HG03457 (cell line): Measurements from ENCODE around the gene TRPM4.
"Not testable (repeated sequence)": the region's sequence is repeated elsewhere in the genome, so short reads cannot be mapped to it uniquely, and the experiment has no call there.

ENCODE experiments used
- ATAC-seq: cut with Tn5 transposase; IDR thresholded peaks from one replicate; pipeline ENCODE4 v1.9.1; 2021; ENCODE audit warnings: moderate number of reproducible peaks; ENCODE audit not compliant: unreplicated experiment

Gene TRPM4

GRCh38 chr19:49224441-49224840 is 66.8 kb downstream of the TRPM4 start:
- ATAC-seq: not testable (repeated sequence)

- no peak for ATAC-seq
These were observed 67.3 kb downstream of the TRPM4 start for GRCh38 chr19:49224879-49225278.

- ATAC-seq: no peak
These were observed 71.8 kb downstream of the TRPM4 start for GRCh38 chr19:49229416-49229815.

- ATAC-seq: no peak
These were observed 73.8 kb downstream of the TRPM4 start for GRCh38 chr19:49231389-49231788.

GRCh38 chr19:49231804-49232203 is 74.2 kb downstream of the TRPM4 start:
- ATAC-seq: no peak

- no peak for ATAC-seq
These were observed 75.6 kb downstream of the TRPM4 start for GRCh38 chr19:49233163-49233562.

- ATAC-seq: no peak
These were observed 84.2 kb downstream of the TRPM4 start for GRCh38 chr19:49241769-49242168.

GRCh38 chr19:49243129-49243528 is 85.5 kb downstream of the TRPM4 start:
- no peak for ATAC-seq

GRCh38 chr19:49243726-49244125 is 86.1 kb downstream of the TRPM4 start:
- no peak for ATAC-seq

- no peak for ATAC-seq
These were observed 86.7 kb downstream of the TRPM4 start for GRCh38 chr19:49244256-49244655.

- ATAC-seq: no peak
These were observed 90.1 kb downstream of the TRPM4 start for GRCh38 chr19:49247676-49248075.

GRCh38 chr19:49249933-49250332 is 92.3 kb downstream of the TRPM4 start:
- no peak for ATAC-seq

- no peak for ATAC-seq
These were observed 98.1 kb downstream of the TRPM4 start for GRCh38 chr19:49255674-49256073.

- ATAC-seq: no peak
These were observed 99.1 kb downstream of the TRPM4 start for GRCh38 chr19:49256691-49257090.
